Uterus (tissue), 2 donors: ENCODE measurements around the gene BCL2L1.

Experiments used
- CTCF ChIP-seq, 4 experiments: fragments of 200-600 bp in 2 of 4; fragments of 450-650 bp in 2 of 4; sonication (generic) in 2 of 4; IDR thresholded peaks; one replicate each; pipeline ENCODE4 v1.5.1; 2016 to 2019; ENCODE audit warnings: antibody characterized with exemption in 4 of 4, mild to moderate bottlenecking in 2 of 4, moderate library complexity in 1 of 4
- POLR2A ChIP-seq, 2 donors: fragments of 450-650 bp; IDR thresholded peaks; one replicate each; pipeline ENCODE4 v1.6.1; 2016; ENCODE audit warnings: antibody characterized with exemption in 2 of 2, mild to moderate bottlenecking in 1 of 2, moderate library complexity in 1 of 2

- TF ChIP-seq POLR2A (IDR thresholded peaks at IDR 0.05) (no peak), CTCF (IDR thresholded peaks at IDR 0.05) (no peak)
Observed at GRCh38 chr20:31681769-31682168, 40.9 kb downstream of the BCL2L1 start.
